Mesodermal cell (in vitro differentiated cells): ENCODE measurements around the gene KDM6A.
"Not testable (repeated sequence)": the region's sequence is repeated elsewhere in the genome, so short reads cannot be mapped to it uniquely, and the experiment has no call there.

Experiments used
- H3K27ac ChIP-seq: 2 replicates; pipeline ENCODE4 v1.7.0; 2013; ENCODE audit warnings: mild to moderate bottlenecking, low read depth, low read length, moderate library complexity; ENCODE audit not compliant: severe bottlenecking
- H3K36me3 ChIP-seq: 2 replicates; pipeline ENCODE4 v1.7.1; 2013; ENCODE audit warnings: mild to moderate bottlenecking, low read length, moderate library complexity; ENCODE audit not compliant: control insufficient read depth, insufficient read depth
- H3K4me1 ChIP-seq: one replicate; pipeline ENCODE4 v1.7.1; 2013; ENCODE audit warnings: mild to moderate bottlenecking, low read length; ENCODE audit not compliant: insufficient read depth, control insufficient read depth, poor library complexity, severe bottlenecking
- H3K4me3 ChIP-seq: 2 replicates; pipeline ENCODE4 v1.7.0; 2013; ENCODE audit warnings: low read length, control low read depth, mild to moderate bottlenecking; ENCODE audit not compliant: insufficient read depth, poor library complexity, severe bottlenecking; ENCODE audit errors: extremely low read depth
- H3K9me3 ChIP-seq: 2 replicates; pipeline ENCODE4 v1.7.1; 2013; ENCODE audit warnings: mild to moderate bottlenecking, low read length, moderate library complexity; ENCODE audit not compliant: control insufficient read depth
- WGBS, 2 experiments: methylation state at CpG; one replicate each; pipeline ENCODE4 v1.1.5; 2013; ENCODE audit warnings: missing lambda C conversion rate in 2 of 2; ENCODE audit not compliant: insufficient coverage in 2 of 2; 5-methylcytosine and 5-hydroxymethylcytosine counted together

KDM6A gene

GRCh38 chrX:44889824-44890223 is 16.8 kb downstream of the KDM6A start:
- Histone ChIP-seq H3K4me3 (no peak overlapping the region), H3K36me3 (no peaks in the 10 kb centered on the region), H3K27ac (no peak overlapping the region), H3K4me1 (no peaks in the 10 kb centered on the region), H3K9me3 (no peaks in the 10 kb centered on the region)
- no CpG with 5 or more reads among the region's 1 CpG for WGBS, 2 experiments

GRCh38 chrX:44890247-44890646 is 17.3 kb downstream of the KDM6A start:
- Histone ChIP-seq H3K9me3 (no peaks in the 10 kb centered on the region), H3K4me1 (no peaks in the 10 kb centered on the region)
- no CpG with 5 or more reads among the region's 3 CpGs for WGBS, 2 experiments

GRCh38 chrX:44890687-44891086 is 17.7 kb downstream of the KDM6A start:
- not testable (repeated sequence) for H3K36me3 ChIP-seq, H3K4me3 ChIP-seq, H3K9me3 ChIP-seq, H3K4me1 ChIP-seq, H3K27ac ChIP-seq
- WGBS, 2 experiments = no CpG with 5 or more reads among the region's 10 CpGs

More at GRCh38 chrX:44890247-44890646, 17.3 kb downstream of the KDM6A start:
- no peak overlapping the region for H3K27ac ChIP-seq
- H3K36me3 ChIP-seq = no peaks in the 10 kb centered on the region
- H3K4me3 ChIP-seq = no peak overlapping the region

GRCh38 chrX:44891642-44892041 is 18.7 kb downstream of the KDM6A start:
- no peaks in the 10 kb centered on the region for H3K9me3 ChIP-seq
- no peaks in the 10 kb centered on the region for H3K36me3 ChIP-seq
- no peaks in the 10 kb centered on the region for H3K4me1 ChIP-seq
- no peak overlapping the region for H3K4me3 ChIP-seq
- 93 to 100% methylated on average over 3 to 4 of the region's 6 CpGs for WGBS, 2 experiments
- H3K27ac ChIP-seq = no peak overlapping the region

- no CpG with 5 or more reads among the region's 2 CpGs for WGBS, 2 experiments
- Histone ChIP-seq H3K27ac (no peak overlapping the region), H3K9me3 (peaks cover 1% of the 10 kb centered on the region), H3K36me3 (no peaks in the 10 kb centered on the region), H3K4me3 (no peak overlapping the region), H3K4me1 (peaks cover 4% of the 10 kb centered on the region)
Observed at GRCh38 chrX:44896876-44897186, 23.8 kb downstream of the KDM6A start.

- Histone ChIP-seq H3K9me3 (peaks cover 5% of the 10 kb centered on the region), H3K36me3 (no peaks in the 10 kb centered on the region), H3K4me1 (peaks cover 4% of the 10 kb centered on the region), H3K4me3 (no peak overlapping the region), H3K27ac (no peak overlapping the region)
- WGBS, 2 experiments = 100% methylated on average over 1 to 2 of the region's 2 CpGs
Observed at GRCh38 chrX:44897539-44897938, 24.6 kb downstream of the KDM6A start.

- no peak overlapping the region for H3K27ac ChIP-seq
- H3K4me1 ChIP-seq = peaks cover 4% of the 10 kb centered on the region
- no peak overlapping the region for H3K4me3 ChIP-seq
- 80% methylated on average over 1 of the region's 3 CpGs; no CpG with 5 or more reads in 1 of the 2 experiments for WGBS, 2 experiments
- peaks cover 5% of the 10 kb centered on the region for H3K9me3 ChIP-seq
- H3K36me3 ChIP-seq = no peaks in the 10 kb centered on the region
Observed at GRCh38 chrX:44898411-44899221, 25.6 kb downstream of the KDM6A start.

GRCh38 chrX:44899946-44900345 is 27.0 kb downstream of the KDM6A start:
- Histone ChIP-seq H3K27ac (no peak overlapping the region), H3K4me1 (peaks cover 9% of the 10 kb centered on the region), H3K36me3 (no peaks in the 10 kb centered on the region), H3K4me3 (no peak overlapping the region), H3K9me3 (peaks cover 5% of the 10 kb centered on the region)
- 80% methylated on average over 1 of the region's 4 CpGs; no CpG with 5 or more reads in 1 of the 2 experiments for WGBS, 2 experiments

- Histone ChIP-seq H3K9me3 (peaks cover 5% of the 10 kb centered on the region), H3K4me1 (peaks cover 9% of the 10 kb centered on the region), H3K36me3 (no peaks in the 10 kb centered on the region), H3K4me3 (no peak overlapping the region), H3K27ac (no peak overlapping the region)
- 60% methylated on average over 1 of the region's 4 CpGs; no CpG with 5 or more reads in 1 of the 2 experiments for WGBS, 2 experiments
Observed at GRCh38 chrX:44903107-44903506, 30.1 kb downstream of the KDM6A start.

GRCh38 chrX:44903830-44904530 is 31.0 kb downstream of the KDM6A start:
- no peak overlapping the region for H3K27ac ChIP-seq
- no peak overlapping the region for H3K4me3 ChIP-seq
- no CpG with 5 or more reads among the region's 4 CpGs for WGBS, 2 experiments
- peaks cover 5% of the 10 kb centered on the region for H3K9me3 ChIP-seq
- no peaks in the 10 kb centered on the region for H3K36me3 ChIP-seq
- peaks cover 9% of the 10 kb centered on the region for H3K4me1 ChIP-seq
